ENCODE data around the gene YWHAE. TPM values are rescaled to one million over a fixed set of nuclear protein-coding genes. Genes with fewer than 3 reads are reported as not detected.
A peak's percentile ranks its signal among the peaks of the same experiment; 100 is the strongest.

YWHAE gene
- total and polyA plus RNA-seq, 2 of the 4 experiments (the other 2 are of a cell fraction) = 358 to 774 TPM

GRCh38 chr17:1366234-1366633 lies 33.8 kb downstream of the YWHAE start:
- Histone ChIP-seq H3K79me1 (ENCODE audit: low read depth in 1 of 2, low read length in 2 of 2) (peaks cover 0 to 57% of the 10 kb centered on the region in 2 experiments; a peak in 2 of 4 replicates), H2AK5ac (ENCODE audit: low read depth, low read length) (no peak overlapping the region; the same call in 1 of the 2 replicates), H4K91ac (ENCODE audit: insufficient read depth, low read depth, low read length) (no peak overlapping the region), H3K23ac (ENCODE audit: low read depth, low read length) (no peak overlapping the region), H2BK5ac (ENCODE audit: low read depth, low read length, poor library complexity, severe bottlenecking) (peak overlapping the region; percentile 56), H3K14ac (replicated peaks; ENCODE audit: low read depth, low read length) (no peak overlapping the region), H3K4me2 (ENCODE audit: low read depth, low read length) (peak overlapping the region; percentile 39; the same call in 1 of the 2 replicates), H3K4ac (ENCODE audit: low read depth, low read length) (no peak overlapping the region), H3K18ac (ENCODE audit: low read depth, low read length) (no peak overlapping the region), H3K4me1 (ENCODE audit: control insufficient read depth, insufficient read depth, low read length) (peaks cover 20% of the 10 kb centered on the region), H2AK9ac (replicated peaks; ENCODE audit: low read depth, low read length, poor library complexity) (no peak overlapping the region), H2BK20ac (ENCODE audit: low read depth, low read length) (no peak overlapping the region), H3K4me3 (ENCODE audit: insufficient read depth, low read depth, low read length) (no peak overlapping the region), H4K8ac (ENCODE audit: low read depth in 2 of 2, low read length in 2 of 2) (no peak overlapping the region), H3K56ac (ENCODE audit: extremely low read depth, insufficient read depth, low read length) (no peak overlapping the region), H4K20me1 (ENCODE audit: insufficient read depth, low read length) (peaks cover 97% of the 10 kb centered on the region), H3K27me3 (ENCODE audit: control insufficient read depth, insufficient read depth, low read length) (no peaks in the 10 kb centered on the region), H2AFZ (replicated peaks; ENCODE audit: low read length, poor library complexity) (no peak overlapping the region), H2BK15ac (ENCODE audit: low read depth, low read length) (no peak overlapping the region), H4K5ac (ENCODE audit: low read depth, low read length) (no peak overlapping the region), H3K9me1 (ENCODE audit: insufficient read depth, low read length) (peaks cover 11% of the 10 kb centered on the region), H2BK120ac (ENCODE audit: low read depth, low read length) (no peak overlapping the region), H3K9ac (ENCODE audit: low read depth, low read length) (no peak overlapping the region), H3K36me3 (ENCODE audit: control insufficient read depth, insufficient read depth, low read length) (peaks cover 11% of the 10 kb centered on the region), H3K27ac (ENCODE audit: insufficient read depth, low read length) (peak overlapping the region; percentile 62; the same call in 1 of the 2 replicates), H3K9me3 (ENCODE audit: control insufficient read depth, insufficient read depth, low read length) (no peaks in the 10 kb centered on the region)
- DNase-seq (no peak), ATAC-seq (ENCODE audit: low read depth) (no peak)
- intact Hi-C loops (cut with micrococcal nuclease) = no loop called here
- TF ChIP-seq MAFK (IDR thresholded peaks at IDR 0.05; ENCODE audit: low read depth, low read length) (no peak), POLR2A (IDR thresholded peaks at IDR 0.05; ENCODE audit: low read depth, low read length) (no peak), MXI1 (IDR thresholded peaks at IDR 0.05; ENCODE audit: borderline replicate concordance, low read depth, low read length) (no peak), CHD1 (IDR thresholded peaks at IDR 0.05; ENCODE audit: low read depth, low read length) (no peak), SMC3 (IDR thresholded peaks at IDR 0.05; ENCODE audit: low read depth, low read length) (no peak), FOS (IDR thresholded peaks at IDR 0.05; ENCODE audit: low read depth, low read length) (no peak), CEBPB (IDR thresholded peaks at IDR 0.05; ENCODE audit: low read depth, low read length) (no peak), CTCF (conservative IDR thresholded peaks at IDR 0.05; ENCODE audit: low read depth, low read length) (no peak), ELK1 (IDR thresholded peaks at IDR 0.05; ENCODE audit: borderline replicate concordance, low read depth, low read length) (no peak), BHLHE40 (IDR thresholded peaks at IDR 0.05; ENCODE audit: low read depth, low read length) (no peak), RFX5 (IDR thresholded peaks at IDR 0.05; ENCODE audit: low read depth, low read length) (no peak), RCOR1 (IDR thresholded peaks at IDR 0.05; ENCODE audit: insufficient replicate concordance, low read length) (no peak), RAD21 (IDR thresholded peaks at IDR 0.05; ENCODE audit: low read length) (no peak)
- in situ Hi-C loops (cut with MboI; ENCODE audit: low sequenced_read_pairs) = loop anchor here (10.0 kb wide), 2 partner anchors 69 to 149 kb away; partner anchors contain the start of gene INPP5K
- 94% methylated on average over 3 of the region's 7 CpGs; no CpG with 5 or more reads in 1 of the 2 experiments for WGBS, 2 experiments (ENCODE audit: extremely low coverage in 2 of 2, insufficient read length in 1 of 2)
- dilution Hi-C loops (cut with HindIII; ENCODE audit: low sequenced_read_pairs, unreplicated experiment) = no loop called here
- BruUV-seq (replicated peaks) = no TSS peak
- ChIA-PET CTCF (interaction anchor here (0.6 to 2.5 kb wide), 7 partner anchors 12 to 342 kb away, joined by 3 to 15 read pairs (median 6); partner anchors contain the start of gene INPP5K), POLR2A (ENCODE audit: unreplicated experiment) (no interaction called here)
